ENCODE measurements around the gene TPBGL. TPM values are rescaled to one million over a fixed set of nuclear protein-coding genes. Genes with fewer than 3 reads are reported as not detected.

Gene TPBGL
- polyA plus RNA-seq, 1 of the 3 experiments (the other 2 are of a cell fraction), result 0.03 TPM

DNA sequence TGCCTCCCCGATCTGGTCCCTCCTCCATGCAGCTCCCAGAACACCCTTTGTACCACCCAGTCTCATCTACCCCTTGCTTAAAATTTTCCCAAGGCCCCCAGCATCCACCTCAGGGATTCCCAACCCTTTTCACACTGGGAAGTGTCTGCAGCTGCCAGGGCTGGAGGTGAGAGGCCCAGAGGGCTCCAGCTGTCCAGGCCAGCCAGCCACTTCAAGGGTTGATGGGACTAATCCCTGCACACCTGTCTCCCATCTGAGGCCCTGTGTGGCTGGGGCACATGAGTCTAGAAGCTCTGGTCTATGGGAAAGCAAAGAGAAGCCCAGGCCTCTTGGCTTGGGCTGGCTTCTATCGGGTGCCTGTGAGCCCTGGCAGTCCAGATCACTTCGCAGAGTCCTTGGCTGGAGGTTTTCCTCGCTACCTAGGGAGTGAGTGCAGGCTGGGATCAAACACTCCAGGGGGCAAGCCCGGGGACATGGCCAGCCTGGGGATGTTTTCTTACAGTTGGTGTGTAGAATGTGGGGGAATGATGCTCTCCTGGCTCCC lies 41.1 kb upstream of the TPBGL start (continued):
- TF ChIP-seq CHD2 (IDR thresholded peaks at IDR 0.05; ENCODE audit: low read length, partially characterized antibody) (no peak), RAD21 (IDR thresholded peaks at IDR 0.05; ENCODE audit: low read length) (no peak), SMC3 (IDR thresholded peaks at IDR 0.05; ENCODE audit: low read depth, low read length) (no peak), TAF1 (IDR thresholded peaks at IDR 0.05; ENCODE audit: borderline replicate concordance, low read depth, low read length) (no peak)
- TF ChIP-seq, protein P1, sequence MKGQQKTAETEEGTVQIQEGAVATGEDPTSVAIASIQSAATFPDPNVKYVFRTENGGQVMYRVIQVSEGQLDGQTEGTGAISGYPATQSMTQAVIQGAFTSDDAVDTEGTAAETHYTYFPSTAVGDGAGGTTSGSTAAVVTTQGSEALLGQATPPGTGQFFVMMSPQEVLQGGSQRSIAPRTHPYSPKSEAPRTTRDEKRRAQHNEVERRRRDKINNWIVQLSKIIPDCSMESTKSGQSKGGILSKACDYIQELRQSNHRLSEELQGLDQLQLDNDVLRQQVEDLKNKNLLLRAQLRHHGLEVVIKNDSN (IDR thresholded peaks at IDR 0.05; ENCODE audit: borderline replicate concordance, low read depth), result no peak

DNA sequence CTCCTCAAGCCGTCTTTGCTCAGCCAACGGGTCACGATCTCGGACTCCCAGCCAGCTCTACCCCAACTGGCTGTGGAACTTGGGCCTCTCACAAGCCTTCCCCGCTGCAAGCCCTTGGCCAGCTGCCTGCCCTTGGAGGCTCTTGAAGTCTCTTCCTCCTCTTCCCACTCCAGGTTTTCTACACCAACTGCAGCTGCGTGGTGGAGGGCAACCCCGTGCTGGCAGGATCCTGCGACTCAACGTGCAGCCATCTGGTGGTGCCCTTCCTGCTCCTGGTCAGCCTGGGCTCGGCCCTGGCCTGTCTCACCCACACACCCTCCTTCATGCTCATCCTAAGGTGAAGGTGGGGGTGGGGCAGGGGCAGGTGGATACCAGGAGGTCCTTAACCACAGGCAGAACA lies 40.5 kb upstream of the TPBGL start:
- ChIA-PET POLR2A (no interaction called here), CTCF (interaction anchor here (1.1 to 15.4 kb wide), 5 partner anchors 42 to 53 kb away, joined by 3 to 630 read pairs (median 11); partner anchors contain the start of genes SLCO2B1 and TPBGL)
- no peaks in the 10 kb centered on the region for H4K20me1 ChIP-seq (ENCODE audit: insufficient read depth)
- H3K4me1 ChIP-seq (ENCODE audit: control insufficient read depth in 1 of 2, insufficient read depth in 2 of 2, low read depth in 1 of 2, low read length in 1 of 2), result peaks cover 0 to 11% of the 10 kb centered on the region in 2 experiments; a peak in 1 of 4 replicates
- no peaks in the 10 kb centered on the region for H3K9me2 ChIP-seq
- H3K4me2 ChIP-seq, result no peak overlapping the region
- WGBS (ENCODE audit: low lambda C conversion rate), result 78% methylated on average over 9 of the region's 10 CpGs
- no peak overlapping the region for H3K4me3 ChIP-seq (ENCODE audit: low read depth in 2 of 2, low read length in 1 of 2)
- H3K79me2 ChIP-seq (ENCODE audit: insufficient read depth), result no peaks in the 10 kb centered on the region
- H2AFZ ChIP-seq (ENCODE audit: low read depth), result no peak overlapping the region
- DNase-seq, result no peak
- H3K36me3 ChIP-seq (replicated peaks in 1 of 2; ENCODE audit: control insufficient read depth in 1 of 2, insufficient read depth in 2 of 2, low read length in 1 of 2), result no peaks in the 10 kb centered on the region
- no peaks in the 10 kb centered on the region for H3F3A ChIP-seq (replicated peaks; ENCODE audit: insufficient read depth)
- no peak overlapping the region for H3K27ac ChIP-seq (ENCODE audit: low read depth in 2 of 2, low read length in 1 of 2)
- no peaks in the 10 kb centered on the region for H3K27me3 ChIP-seq (ENCODE audit: insufficient read depth)
- no peaks in the 10 kb centered on the region for H3K9me3 ChIP-seq
- TF ChIP-seq POLR2AphosphoS5 (IDR thresholded peaks at IDR 0.05; ENCODE audit: low read depth, low read length), result no peak
- TF ChIP-seq JUND (IDR thresholded peaks at IDR 0.05), result no peak
- TF ChIP-seq TAF1 (IDR thresholded peaks at IDR 0.05; ENCODE audit: borderline replicate concordance, low read depth, low read length), result no peak
- TF ChIP-seq, protein P2, sequence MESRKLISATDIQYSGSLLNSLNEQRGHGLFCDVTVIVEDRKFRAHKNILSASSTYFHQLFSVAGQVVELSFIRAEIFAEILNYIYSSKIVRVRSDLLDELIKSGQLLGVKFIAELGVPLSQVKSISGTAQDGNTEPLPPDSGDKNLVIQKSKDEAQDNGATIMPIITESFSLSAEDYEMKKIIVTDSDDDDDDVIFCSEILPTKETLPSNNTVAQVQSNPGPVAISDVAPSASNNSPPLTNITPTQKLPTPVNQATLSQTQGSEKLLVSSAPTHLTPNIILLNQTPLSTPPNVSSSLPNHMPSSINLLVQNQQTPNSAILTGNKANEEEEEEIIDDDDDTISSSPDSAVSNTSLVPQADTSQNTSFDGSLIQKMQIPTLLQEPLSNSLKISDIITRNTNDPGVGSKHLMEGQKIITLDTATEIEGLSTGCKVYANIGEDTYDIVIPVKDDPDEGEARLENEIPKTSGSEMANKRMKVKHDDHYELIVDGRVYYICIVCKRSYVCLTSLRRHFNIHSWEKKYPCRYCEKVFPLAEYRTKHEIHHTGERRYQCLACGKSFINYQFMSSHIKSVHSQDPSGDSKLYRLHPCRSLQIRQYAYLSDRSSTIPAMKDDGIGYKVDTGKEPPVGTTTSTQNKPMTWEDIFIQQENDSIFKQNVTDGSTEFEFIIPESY (IDR thresholded peaks at IDR 0.05; ENCODE audit: borderline replicate concordance, low read depth), result no peak
- TF ChIP-seq, protein P3, sequence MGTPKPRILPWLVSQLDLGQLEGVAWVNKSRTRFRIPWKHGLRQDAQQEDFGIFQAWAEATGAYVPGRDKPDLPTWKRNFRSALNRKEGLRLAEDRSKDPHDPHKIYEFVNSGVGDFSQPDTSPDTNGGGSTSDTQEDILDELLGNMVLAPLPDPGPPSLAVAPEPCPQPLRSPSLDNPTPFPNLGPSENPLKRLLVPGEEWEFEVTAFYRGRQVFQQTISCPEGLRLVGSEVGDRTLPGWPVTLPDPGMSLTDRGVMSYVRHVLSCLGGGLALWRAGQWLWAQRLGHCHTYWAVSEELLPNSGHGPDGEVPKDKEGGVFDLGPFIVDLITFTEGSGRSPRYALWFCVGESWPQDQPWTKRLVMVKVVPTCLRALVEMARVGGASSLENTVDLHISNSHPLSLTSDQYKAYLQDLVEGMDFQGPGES (IDR thresholded peaks at IDR 0.05; ENCODE audit: low read depth, low read length), result no peak
- TF ChIP-seq, protein P4, sequence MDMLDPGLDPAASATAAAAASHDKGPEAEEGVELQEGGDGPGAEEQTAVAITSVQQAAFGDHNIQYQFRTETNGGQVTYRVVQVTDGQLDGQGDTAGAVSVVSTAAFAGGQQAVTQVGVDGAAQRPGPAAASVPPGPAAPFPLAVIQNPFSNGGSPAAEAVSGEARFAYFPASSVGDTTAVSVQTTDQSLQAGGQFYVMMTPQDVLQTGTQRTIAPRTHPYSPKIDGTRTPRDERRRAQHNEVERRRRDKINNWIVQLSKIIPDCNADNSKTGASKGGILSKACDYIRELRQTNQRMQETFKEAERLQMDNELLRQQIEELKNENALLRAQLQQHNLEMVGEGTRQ (IDR thresholded peaks at IDR 0.05; ENCODE audit: borderline replicate concordance, low read depth, low read length), result no peak
- no peak for TF ChIP-seq FOXM1 (IDR thresholded peaks at IDR 0.05; ENCODE audit: low read depth)
- TF ChIP-seq RXRA (IDR thresholded peaks at IDR 0.05; ENCODE audit: borderline replicate concordance, low read depth), result no peak
- H3K9ac ChIP-seq, result no peak overlapping the region
